NCI-H2196 (cell line): ENCODE measurements around the gene CACNA1C.

Experiments
- DNase-seq: peaks from one replicate; lab custom pipeline; 2025; ENCODE audit not compliant: unreplicated experiment; lab: John Stamatoyannopoulos, UW

CACNA1C gene

GRCh38 chr12:2403221-2403976 lies 350.6 kb downstream of the CACNA1C start:
- no peak for DNase-seq

DNA sequence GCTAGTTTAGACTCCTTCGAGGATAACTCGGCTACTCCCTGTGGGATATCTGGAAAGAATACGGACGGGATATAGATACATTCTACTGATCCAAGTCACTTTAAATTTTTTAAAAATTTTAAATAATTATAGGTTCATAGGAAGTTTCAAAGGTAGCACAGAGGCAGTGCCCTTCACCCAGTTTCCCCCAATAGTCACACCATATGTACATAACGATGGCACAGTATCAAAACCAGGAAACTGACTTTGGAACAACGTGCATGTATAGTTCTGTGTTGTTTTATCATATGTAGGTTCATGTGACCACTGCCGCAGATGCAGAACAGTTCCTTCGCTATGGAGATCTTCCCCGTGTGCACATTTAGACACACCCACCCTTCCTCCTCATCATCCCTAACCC lies 352.3 kb downstream of the CACNA1C start:
- no peak for DNase-seq

GRCh38 chr12:2406903-2407302 lies 354.1 kb downstream of the CACNA1C start:
- no peak for DNase-seq

GRCh38 chr12:2408262-2408661 lies 355.5 kb downstream of the CACNA1C start:
- no peak for DNase-seq

GRCh38 chr12:2409656-2410265 lies 357.0 kb downstream of the CACNA1C start:
- no peak for DNase-seq

- DNase-seq: no peak
Measured at GRCh38 chr12:2410496-2410895, 357.7 kb downstream of the CACNA1C start.

DNA sequence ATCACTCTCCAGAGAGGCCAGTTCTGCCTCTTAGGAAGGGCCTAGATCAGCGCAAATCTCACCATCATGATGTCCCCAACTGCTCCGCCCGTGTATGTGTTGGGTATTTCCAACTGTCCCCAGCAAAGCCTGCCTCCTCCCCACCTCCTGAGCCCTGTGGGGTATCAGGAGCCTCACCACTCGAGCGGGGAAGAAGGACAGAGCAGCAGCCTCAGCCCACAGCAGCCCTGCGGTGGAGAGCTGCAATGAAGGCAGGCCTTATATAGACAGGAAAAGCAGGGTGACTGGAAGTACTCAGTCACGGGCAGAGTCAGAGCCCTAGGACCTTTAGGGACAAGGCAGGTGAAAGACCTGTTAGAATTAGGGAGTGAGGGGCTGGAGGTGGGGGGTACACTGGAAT lies 358.2 kb downstream of the CACNA1C start:
- DNase-seq: no peak

DNA sequence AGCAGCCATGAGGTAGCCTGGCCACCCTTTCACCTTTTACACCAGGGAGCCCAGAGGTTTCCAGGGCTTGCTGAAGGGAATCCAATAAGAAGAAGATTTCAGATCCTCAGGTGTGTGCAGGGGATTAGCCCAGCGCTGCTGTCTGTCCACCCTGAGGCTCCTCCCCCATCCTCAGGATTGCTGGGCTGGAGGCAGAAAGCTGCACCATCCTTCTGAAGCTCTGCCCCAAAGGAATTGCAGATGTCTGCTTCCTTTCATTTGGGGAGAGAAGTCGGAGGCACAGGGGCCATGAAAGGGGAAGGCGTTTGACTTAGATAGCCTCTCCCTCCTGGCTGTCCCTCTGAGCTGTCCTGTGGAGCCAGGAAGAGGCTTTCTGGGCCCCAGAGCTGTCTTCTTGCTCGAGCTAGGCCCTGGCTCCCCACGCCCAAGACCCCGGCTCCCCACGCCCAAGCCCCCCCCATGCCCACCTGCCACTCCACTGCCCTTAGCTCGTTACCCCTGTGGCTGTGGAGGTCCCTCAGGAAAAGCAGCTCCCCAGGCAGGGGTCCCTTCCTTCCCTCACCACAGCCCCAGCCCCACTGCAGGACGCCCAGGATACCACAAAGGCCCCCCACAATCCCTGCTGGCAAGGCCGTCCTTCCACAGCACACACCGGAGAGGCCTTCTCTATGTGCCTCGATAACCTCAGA lies 359.0 kb downstream of the CACNA1C start:
- no peak for DNase-seq

DNA sequence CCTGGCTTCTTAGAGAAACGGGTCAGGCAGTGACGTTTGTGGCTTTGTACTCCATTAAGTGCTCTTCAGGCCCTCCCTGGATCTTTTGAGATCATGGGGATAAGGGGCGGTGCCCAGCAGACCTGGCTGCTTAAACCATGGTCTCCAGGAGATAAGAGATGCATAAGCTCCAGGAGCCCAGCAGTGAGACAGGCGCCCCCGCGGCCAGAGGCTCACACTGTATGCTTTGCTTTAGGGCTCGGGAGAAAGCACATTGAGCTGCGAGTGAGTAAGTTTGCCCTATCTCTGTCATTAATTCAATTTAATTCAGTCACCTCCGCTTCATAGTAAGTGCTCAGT lies 359.5 kb downstream of the CACNA1C start:
- DNase-seq: no peak

GRCh38 chr12:2413301-2413700 lies 360.5 kb downstream of the CACNA1C start:
- DNase-seq: no peak

DNA sequence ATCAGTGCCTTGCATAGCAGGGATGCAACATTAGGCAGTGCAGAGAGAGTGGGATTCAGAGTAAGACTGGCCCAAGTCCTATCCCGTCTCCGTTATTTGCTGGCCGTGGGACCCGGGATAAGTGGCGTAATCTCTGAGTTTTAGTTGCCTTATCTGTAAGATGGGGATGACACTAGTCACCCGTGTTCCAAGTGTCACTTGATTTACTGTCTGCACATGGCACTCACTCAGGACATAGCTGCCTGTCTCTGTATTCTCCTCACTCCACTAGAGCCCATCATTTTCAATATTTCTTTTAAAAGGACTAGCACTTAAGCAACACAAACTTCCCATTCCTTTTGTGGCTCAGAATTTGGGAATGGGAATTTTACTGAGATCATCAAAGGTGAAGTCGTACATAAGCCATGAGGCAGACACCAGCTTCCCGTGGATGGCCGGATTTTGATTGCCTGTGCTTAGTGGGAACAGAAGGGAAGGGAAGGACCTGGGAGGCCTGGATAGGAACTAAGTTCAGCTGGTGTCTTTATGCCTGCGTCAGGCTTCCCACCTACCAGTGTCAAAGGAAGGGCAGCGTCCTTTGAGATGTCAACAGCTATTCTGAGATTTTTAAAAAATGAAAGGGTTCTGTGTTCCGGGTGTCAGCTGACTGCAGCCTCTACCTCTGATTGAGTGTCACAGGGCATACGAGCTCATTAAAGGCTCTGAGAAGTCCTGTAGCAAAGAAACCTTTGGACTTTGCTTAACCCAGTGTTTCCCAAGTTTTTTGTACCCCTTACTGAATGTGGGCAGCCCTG lies 361.4 kb downstream of the CACNA1C start:
- DNase-seq: no peak

DNA sequence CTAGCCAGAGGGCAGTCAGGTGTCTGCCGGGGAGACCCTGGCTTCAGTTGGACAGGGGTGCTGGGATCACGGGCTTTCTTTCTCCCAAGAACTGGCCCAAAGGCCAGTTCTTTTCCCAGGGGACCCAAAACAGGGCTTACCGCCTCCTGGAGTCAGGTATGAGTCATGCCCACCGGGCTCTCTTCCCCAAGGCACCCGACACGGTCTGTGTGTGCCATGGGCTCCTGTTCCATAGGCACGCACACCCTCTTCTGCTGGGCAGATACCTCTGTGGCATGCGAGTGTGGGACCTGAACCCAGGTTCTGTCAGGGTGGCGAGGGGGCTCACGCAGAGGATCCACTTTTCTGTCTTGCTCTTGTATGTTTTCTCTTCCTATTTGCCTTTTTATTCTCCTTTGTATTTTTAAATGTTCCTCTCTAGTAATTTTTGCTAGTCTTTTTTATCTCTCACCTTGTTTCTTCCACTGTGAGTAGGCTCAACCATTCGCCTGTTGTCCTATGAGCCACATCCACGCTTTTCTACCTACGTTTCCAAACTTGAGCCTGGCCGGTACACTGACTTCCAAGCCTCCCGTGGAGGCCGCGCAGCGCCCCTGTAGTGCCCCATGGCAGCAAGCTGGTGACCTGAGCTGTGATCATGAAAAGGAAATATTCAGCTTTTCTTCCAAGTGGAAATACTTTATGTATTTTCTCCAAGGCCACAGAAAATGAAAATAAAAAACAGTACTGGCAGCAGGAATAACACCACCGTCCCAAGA lies 362.2 kb downstream of the CACNA1C start:
- no peak for DNase-seq

GRCh38 chr12:2415568-2415944 lies 362.8 kb downstream of the CACNA1C start:
- DNase-seq: no peak

DNA sequence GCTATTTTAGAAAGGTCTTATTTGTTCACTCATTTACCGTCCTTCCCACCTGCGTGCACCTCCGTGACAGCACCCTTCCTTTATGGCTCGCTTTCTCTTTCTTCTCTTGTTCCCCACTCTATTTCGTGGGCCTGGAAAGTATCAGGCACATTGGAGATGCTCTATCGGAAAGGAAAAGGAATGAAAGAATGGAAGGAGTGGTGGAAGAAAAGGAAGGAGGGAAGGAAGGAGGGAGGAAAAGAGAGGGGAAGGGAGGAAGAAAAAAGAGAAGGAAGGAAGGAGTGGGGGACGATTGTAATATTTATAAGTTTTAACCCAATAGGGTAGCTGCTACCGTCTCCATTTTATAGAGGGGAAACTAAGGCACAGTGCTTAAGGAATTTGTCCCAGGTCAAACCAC lies 363.4 kb downstream of the CACNA1C start:
- no peak for DNase-seq

DNA sequence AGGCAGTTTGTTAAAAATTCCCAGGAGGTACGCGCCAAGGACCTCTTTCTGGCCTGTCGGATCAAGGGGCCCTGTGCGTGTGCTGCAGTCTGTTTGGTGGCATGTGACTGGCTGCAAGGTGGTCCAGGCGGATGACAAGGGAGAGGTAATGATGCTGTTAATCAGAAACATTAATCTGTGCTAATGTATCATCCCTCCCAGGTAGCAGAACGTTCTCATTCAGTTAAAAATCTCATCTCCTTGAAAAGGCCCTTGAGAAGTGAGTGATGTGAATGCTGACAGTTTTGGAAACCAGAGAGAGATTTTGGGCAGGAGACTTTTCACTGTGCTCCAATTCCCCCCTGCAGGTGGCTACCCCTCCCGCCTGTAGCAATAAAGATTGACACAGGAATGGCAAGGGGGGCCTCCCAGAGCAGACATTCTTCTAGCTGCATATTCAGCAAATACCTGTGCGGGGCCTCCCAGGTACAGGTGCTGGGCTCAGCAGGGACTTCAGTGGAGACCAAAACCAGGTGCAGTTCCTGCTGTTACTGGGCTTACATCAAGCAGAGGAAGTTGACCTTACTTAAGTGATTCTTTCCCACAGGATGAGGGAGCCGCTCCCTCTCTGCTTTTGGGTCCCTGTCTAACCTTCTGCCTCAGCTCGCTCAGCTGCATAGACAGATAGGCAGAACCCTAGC lies 364.8 kb downstream of the CACNA1C start:
- no peak for DNase-seq

DNA sequence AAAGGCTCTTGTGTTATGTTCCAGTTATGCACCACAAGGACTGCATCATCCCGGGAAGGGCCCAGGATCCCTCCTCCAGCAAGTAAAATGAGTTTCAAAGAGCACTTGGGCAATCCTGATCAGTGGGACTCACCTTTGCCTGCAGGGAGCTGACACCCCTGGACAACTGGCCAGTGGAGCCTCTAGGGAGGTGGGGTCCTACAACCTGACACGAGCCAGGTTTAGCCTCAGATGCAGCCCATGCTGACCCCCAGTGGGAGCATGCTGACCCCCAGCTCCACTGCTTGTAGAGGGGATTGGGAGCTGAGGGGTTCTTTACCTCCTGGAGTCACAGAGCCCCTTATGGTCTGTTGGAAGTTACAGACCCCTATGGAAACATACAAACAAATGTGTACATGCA lies 365.8 kb downstream of the CACNA1C start:
- DNase-seq: no peak

- DNase-seq: no peak
Measured at GRCh38 chr12:2422591-2422990, 369.8 kb downstream of the CACNA1C start.

DNA sequence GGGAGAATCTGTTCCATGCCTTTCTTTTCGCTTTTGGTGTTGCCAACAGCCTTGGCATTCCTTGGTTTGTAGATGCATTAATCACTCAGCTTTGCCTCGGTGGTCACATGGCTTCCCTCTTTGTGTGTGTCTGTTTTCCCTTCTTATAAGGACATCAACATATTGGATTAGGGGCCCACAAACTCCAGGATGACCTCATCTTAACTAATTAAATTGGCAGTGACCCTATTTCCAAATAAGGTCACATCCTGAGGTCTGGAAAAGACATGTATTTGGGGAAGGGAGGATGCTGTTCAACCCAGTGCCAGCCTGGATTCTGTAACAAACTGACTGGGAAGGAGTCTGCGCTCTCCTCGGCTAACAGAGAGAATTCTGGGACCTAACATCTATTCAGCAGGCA lies 376.2 kb downstream of the CACNA1C start:
- DNase-seq: no peak

- no peak for DNase-seq
Measured at GRCh38 chr12:2431810-2432209, 379.0 kb downstream of the CACNA1C start.

DNA sequence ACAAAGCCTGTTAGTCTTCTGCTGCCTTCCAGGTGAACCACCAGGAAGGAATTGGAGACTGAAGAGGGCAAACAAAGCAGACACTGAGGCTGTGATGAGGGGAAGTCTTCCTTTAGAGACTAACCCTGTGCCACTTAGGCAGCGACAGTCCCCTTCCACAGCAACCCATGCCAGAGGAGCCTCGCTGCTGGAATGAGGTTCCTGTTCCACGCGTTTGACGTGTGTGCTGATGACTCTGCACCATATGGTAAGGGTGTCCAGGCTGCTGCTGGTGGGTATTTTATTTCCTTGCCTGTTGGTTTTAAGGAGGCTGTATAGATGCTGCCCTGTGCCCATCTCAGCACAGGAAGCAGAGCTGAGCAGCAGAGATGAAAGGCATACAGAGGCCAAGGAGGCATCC lies 380.1 kb downstream of the CACNA1C start:
- DNase-seq: no peak
